ENCODE data around the gene ASB8.
"Not testable (repeated sequence)": the region's sequence is repeated elsewhere in the genome, so short reads cannot be mapped to it uniquely, and the experiment has no call there.

Gene ASB8

DNA sequence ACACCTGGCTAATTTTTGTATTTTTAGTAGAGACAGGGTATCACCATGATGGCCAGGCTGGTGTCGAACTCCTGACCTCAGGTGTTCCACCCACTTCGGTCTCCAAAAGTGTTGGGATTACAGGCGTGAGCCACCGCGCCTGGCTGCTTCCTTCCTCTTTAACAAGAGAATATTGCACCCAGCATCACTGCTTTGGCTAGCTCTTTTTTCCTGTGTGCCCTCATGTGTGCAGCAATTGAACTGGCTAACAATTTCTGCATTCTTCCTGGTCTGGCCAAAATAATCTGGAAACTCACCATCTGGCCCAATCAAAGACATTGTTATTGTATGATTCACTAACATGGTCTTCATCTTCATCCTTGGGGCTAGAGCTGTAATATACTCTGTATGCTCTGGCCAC, 2.7 kb upstream of the ASB8 start:
- Histone ChIP-seq H2AK5ac (ENCODE audit: low read length) (no peak overlapping the region), H3K36me3 (ENCODE audit: control insufficient read depth, insufficient read depth, low read length) (no peaks in the 10 kb centered on the region), H2BK5ac (ENCODE audit: low read length) (no peak overlapping the region), H3K9ac (ENCODE audit: low read length) (no peak overlapping the region), H3K23ac (ENCODE audit: low read length) (no peak overlapping the region), H2BK120ac (ENCODE audit: low read depth, low read length) (no peak overlapping the region), H3K4ac (ENCODE audit: low read depth, low read length) (no peak overlapping the region), H3K79me2 (ENCODE audit: control insufficient read depth, insufficient read depth, low read length) (no peaks in the 10 kb centered on the region), H4K5ac (ENCODE audit: low read length) (no peak overlapping the region), H4K8ac (ENCODE audit: low read depth, low read length) (no peak overlapping the region), H3K4me2 (ENCODE audit: low read length) (no peak overlapping the region), H3K27ac (ENCODE audit: low read depth, low read length) (no peak overlapping the region), H3K27me3 (ENCODE audit: insufficient read depth, low read length, poor library complexity) (no peaks in the 10 kb centered on the region), H3K4me3 (ENCODE audit: low read length) (no peak overlapping the region), H3K79me1 (ENCODE audit: low read length) (no peaks in the 10 kb centered on the region), H3K56ac (ENCODE audit: low read length) (no peak overlapping the region), H2BK15ac (replicated peaks; ENCODE audit: low read depth) (no peak overlapping the region), H3K4me1 (ENCODE audit: control insufficient read depth, low read depth, low read length) (peaks cover 3% of the 10 kb centered on the region), H3K18ac (ENCODE audit: low read length) (no peak overlapping the region)
- WGBS (ENCODE audit: extremely low coverage, insufficient coverage, low lambda C conversion rate): no CpG with 5 or more reads among the region's 5 CpGs
- no peak for DNase-seq

DNA sequence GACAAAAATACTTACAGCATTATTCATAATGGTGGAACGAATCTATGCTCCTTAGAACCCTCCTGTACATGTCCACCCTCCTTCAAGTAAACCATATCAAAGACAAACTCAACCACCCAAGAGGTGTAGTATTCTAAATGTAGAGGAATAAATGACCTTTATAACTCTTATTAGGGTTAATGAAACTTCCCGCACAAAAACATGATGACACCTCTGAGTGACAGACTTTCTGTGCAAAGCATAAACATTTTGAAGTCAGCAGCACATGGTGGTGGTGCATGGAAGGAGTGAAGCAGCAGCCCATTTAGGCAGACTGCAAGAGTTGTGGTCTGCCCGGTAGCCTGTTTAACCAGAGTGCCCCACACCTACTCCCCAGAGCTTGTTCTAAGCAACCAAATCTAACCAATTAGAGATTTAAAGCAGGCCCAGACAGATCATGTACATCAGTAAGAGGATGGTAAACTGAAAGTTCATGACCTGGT, 615 bp upstream of the ASB8 start:
- H3K4me3 ChIP-seq (ENCODE audit: low read length): no peak overlapping the region
- no peak overlapping the region for H2BK5ac ChIP-seq (ENCODE audit: low read length)
- H2BK120ac ChIP-seq (ENCODE audit: low read depth, low read length): no peak overlapping the region
- DNase-seq: no peak
- H2AK5ac ChIP-seq (ENCODE audit: low read length): peak overlapping the region; percentile 14
- H3K18ac ChIP-seq (ENCODE audit: low read length): no peak overlapping the region
- no peaks in the 10 kb centered on the region for H3K79me2 ChIP-seq (ENCODE audit: control insufficient read depth, insufficient read depth, low read length)
- H3K4me1 ChIP-seq (ENCODE audit: control insufficient read depth, low read depth, low read length): peaks cover 3% of the 10 kb centered on the region
- no peak overlapping the region for H3K23ac ChIP-seq (ENCODE audit: low read length)
- peak overlapping the region; percentile 68 for H4K5ac ChIP-seq (ENCODE audit: low read length)
- peak overlapping the region; percentile 77 for H3K9ac ChIP-seq (ENCODE audit: low read length)
- no peaks in the 10 kb centered on the region for H3K27me3 ChIP-seq (ENCODE audit: insufficient read depth, low read length, poor library complexity)
- no peak overlapping the region for H3K4ac ChIP-seq (ENCODE audit: low read depth, low read length)
- H3K27ac ChIP-seq (ENCODE audit: low read depth, low read length): no peak overlapping the region
- H4K8ac ChIP-seq (ENCODE audit: low read depth, low read length): no peak overlapping the region
- H2BK15ac ChIP-seq (replicated peaks; ENCODE audit: low read depth): no peak overlapping the region
- WGBS (ENCODE audit: extremely low coverage, insufficient coverage, low lambda C conversion rate): no CpG with 5 or more reads among the region's 3 CpGs
- H3K36me3 ChIP-seq (ENCODE audit: control insufficient read depth, insufficient read depth, low read length): no peaks in the 10 kb centered on the region
- H3K79me1 ChIP-seq (ENCODE audit: low read length): no peaks in the 10 kb centered on the region
- peak overlapping the region; percentile 58 for H3K4me2 ChIP-seq (ENCODE audit: low read length)
- H3K56ac ChIP-seq (ENCODE audit: low read length): peak overlapping the region; percentile 79

DNA sequence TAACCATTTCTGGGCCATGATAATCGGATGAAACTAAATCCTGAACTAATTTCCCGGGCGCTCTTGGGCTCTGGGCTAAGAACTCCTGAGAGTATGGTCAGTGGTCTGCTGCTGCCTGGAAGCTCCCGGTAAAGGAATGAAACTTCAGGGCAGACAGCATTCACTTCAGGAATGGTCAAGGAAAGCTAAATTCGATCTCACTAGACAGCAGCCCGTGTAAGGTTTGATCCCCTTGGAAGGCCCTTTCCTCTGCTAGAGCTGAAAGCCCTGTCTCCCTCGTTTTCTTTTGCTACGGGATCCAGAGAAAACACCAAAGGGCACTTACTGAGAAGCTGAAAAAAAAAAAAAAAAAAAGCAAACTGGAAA, 680 bp downstream of the ASB8 start:
- Histone ChIP-seq H3K56ac (ENCODE audit: low read length) (peak overlapping the region; percentile 67), H2AK5ac (ENCODE audit: low read length) (no peak overlapping the region), H3K27me3 (ENCODE audit: insufficient read depth, low read length, poor library complexity) (no peaks in the 10 kb centered on the region), H3K4me3 (ENCODE audit: low read length) (peak overlapping the region; percentile 56), H3K18ac (ENCODE audit: low read length) (no peak overlapping the region), H2BK5ac (ENCODE audit: low read length) (no peak overlapping the region), H3K9ac (ENCODE audit: low read length) (peak overlapping the region; percentile 47), H4K8ac (ENCODE audit: low read depth, low read length) (no peak overlapping the region), H3K23ac (ENCODE audit: low read length) (no peak overlapping the region), H3K79me2 (ENCODE audit: control insufficient read depth, insufficient read depth, low read length) (no peaks in the 10 kb centered on the region), H3K79me1 (ENCODE audit: low read length) (no peaks in the 10 kb centered on the region), H3K36me3 (ENCODE audit: control insufficient read depth, insufficient read depth, low read length) (no peaks in the 10 kb centered on the region), H3K4ac (ENCODE audit: low read depth, low read length) (no peak overlapping the region), H3K4me1 (ENCODE audit: control insufficient read depth, low read depth, low read length) (peaks cover 3% of the 10 kb centered on the region), H3K27ac (ENCODE audit: low read depth, low read length) (no peak overlapping the region), H3K4me2 (ENCODE audit: low read length) (peak overlapping the region; percentile 17), H2BK15ac (replicated peaks; ENCODE audit: low read depth) (no peak overlapping the region), H2BK120ac (ENCODE audit: low read depth, low read length) (no peak overlapping the region), H4K5ac (ENCODE audit: low read length) (no peak overlapping the region)
- WGBS (ENCODE audit: extremely low coverage, insufficient coverage, low lambda C conversion rate): no CpG with 5 or more reads among the region's 8 CpGs
- peak; percentile 5 for DNase-seq

DNA sequence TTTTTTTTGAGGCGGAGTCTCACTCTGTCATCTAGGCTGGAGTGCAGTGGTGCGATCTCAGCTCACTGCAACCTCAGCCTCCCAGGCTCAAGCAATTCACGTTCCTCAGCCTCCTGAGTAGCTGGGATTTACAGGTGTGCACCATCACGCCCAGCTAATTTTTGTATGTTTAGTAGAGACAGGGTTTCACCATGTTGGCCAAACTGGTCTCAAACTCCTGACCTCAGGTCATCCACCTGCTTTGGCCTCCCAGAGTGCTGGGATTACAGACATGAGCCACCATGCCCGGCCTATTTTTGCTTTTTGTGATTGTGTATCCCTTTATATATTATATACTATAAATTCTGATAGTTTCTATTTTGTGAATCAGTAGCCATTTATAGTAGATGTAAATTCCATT, 1.5 kb downstream of the ASB8 start:
- not testable (repeated sequence) for H4K5ac ChIP-seq (ENCODE audit: low read length); H4K8ac ChIP-seq (ENCODE audit: low read depth, low read length); H3K27me3 ChIP-seq (ENCODE audit: insufficient read depth, low read length, poor library complexity); H3K4me3 ChIP-seq (ENCODE audit: low read length); H3K56ac ChIP-seq (ENCODE audit: low read length); H2BK5ac ChIP-seq (ENCODE audit: low read length); H3K36me3 ChIP-seq (ENCODE audit: control insufficient read depth, insufficient read depth, low read length); H3K79me2 ChIP-seq (ENCODE audit: control insufficient read depth, insufficient read depth, low read length); H3K23ac ChIP-seq (ENCODE audit: low read length); H3K9ac ChIP-seq (ENCODE audit: low read length); H2BK120ac ChIP-seq (ENCODE audit: low read depth, low read length); H3K79me1 ChIP-seq (ENCODE audit: low read length); DNase-seq; H2AK5ac ChIP-seq (ENCODE audit: low read length); H2BK15ac ChIP-seq (replicated peaks; ENCODE audit: low read depth); H3K4ac ChIP-seq (ENCODE audit: low read depth, low read length); H3K4me2 ChIP-seq (ENCODE audit: low read length); H3K4me1 ChIP-seq (ENCODE audit: control insufficient read depth, low read depth, low read length); H3K18ac ChIP-seq (ENCODE audit: low read length); H3K27ac ChIP-seq (ENCODE audit: low read depth, low read length)
- no CpG with 5 or more reads among the region's 5 CpGs for WGBS (ENCODE audit: extremely low coverage, insufficient coverage, low lambda C conversion rate)

DNA sequence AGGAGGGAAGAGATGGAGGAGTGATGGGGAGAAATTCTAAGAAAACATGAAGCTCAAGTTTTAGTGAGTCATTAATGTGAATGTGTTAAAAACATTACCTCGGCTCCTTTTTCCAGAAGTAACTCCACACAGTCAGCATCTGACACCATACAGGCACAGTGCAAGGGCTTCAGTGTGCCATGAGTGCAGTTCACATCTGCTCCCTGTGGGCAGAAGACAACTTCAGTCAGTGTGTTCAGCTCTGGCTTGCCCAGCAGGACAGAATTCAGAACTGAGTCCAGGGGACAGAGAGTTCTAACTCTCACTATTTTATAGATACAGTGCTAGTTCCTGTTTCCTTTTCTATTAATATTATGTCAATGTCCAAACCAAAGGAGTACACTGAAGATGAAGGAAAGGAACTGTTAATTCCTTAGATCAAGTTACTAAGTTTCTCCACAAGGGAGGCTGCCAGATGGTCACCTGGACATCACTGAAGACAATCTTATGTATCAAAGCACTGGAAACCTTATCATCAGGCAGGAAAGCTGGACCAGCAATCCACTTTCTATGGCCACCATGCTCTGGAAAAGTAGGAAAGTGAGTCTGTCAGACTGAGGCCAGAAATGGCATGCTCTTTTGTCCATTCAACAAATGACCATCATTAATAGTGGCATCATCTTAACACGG, 6.1 kb downstream of the ASB8 start:
- Histone ChIP-seq H3K36me3 (ENCODE audit: control insufficient read depth, insufficient read depth, low read length) (peaks cover 1% of the 10 kb centered on the region), H2AK5ac (ENCODE audit: low read length) (no peak overlapping the region), H4K8ac (ENCODE audit: low read depth, low read length) (no peak overlapping the region), H3K79me1 (ENCODE audit: low read length) (no peaks in the 10 kb centered on the region), H3K18ac (ENCODE audit: low read length) (no peak overlapping the region), H3K4me2 (ENCODE audit: low read length) (no peak overlapping the region), H4K5ac (ENCODE audit: low read length) (no peak overlapping the region), H3K9ac (ENCODE audit: low read length) (no peak overlapping the region), H3K4me3 (ENCODE audit: low read length) (no peak overlapping the region), H3K23ac (ENCODE audit: low read length) (no peak overlapping the region), H3K79me2 (ENCODE audit: control insufficient read depth, insufficient read depth, low read length) (no peaks in the 10 kb centered on the region), H2BK15ac (replicated peaks; ENCODE audit: low read depth) (no peak overlapping the region), H3K27ac (ENCODE audit: low read depth, low read length) (no peak overlapping the region), H2BK5ac (ENCODE audit: low read length) (no peak overlapping the region), H3K56ac (ENCODE audit: low read length) (no peak overlapping the region), H3K4ac (ENCODE audit: low read depth, low read length) (no peak overlapping the region), H3K4me1 (ENCODE audit: control insufficient read depth, low read depth, low read length) (no peaks in the 10 kb centered on the region), H2BK120ac (ENCODE audit: low read depth, low read length) (no peak overlapping the region), H3K27me3 (ENCODE audit: insufficient read depth, low read length, poor library complexity) (no peaks in the 10 kb centered on the region)
- DNase-seq: no peak
- no CpG with 5 or more reads among the region's 2 CpGs for WGBS (ENCODE audit: extremely low coverage, insufficient coverage, low lambda C conversion rate)

DNA sequence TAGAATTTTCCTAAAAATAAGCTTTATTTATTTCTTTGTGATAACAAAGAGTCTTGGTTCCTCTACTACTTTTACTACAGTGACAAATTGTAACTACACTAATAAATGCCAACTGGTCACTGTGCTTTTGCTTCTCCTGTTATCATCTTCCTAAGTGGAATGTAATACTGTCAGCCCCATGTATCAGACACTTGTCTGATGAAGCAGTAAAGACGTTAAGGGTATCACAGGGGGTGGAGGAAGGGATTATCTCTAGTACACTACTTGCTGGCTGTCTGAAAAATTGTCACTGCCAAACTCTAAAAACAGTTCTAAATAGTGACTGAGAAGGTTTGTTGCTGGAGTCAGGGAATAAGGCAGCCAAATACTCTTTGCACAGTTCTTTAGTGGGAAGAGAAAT, 11.3 kb downstream of the ASB8 start:
- Histone ChIP-seq H3K4ac (ENCODE audit: low read depth, low read length) (no peak overlapping the region), H3K36me3 (ENCODE audit: control insufficient read depth, insufficient read depth, low read length) (no peaks in the 10 kb centered on the region), H3K79me2 (ENCODE audit: control insufficient read depth, insufficient read depth, low read length) (no peaks in the 10 kb centered on the region), H4K5ac (ENCODE audit: low read length) (no peak overlapping the region), H2AK5ac (ENCODE audit: low read length) (no peak overlapping the region), H3K56ac (ENCODE audit: low read length) (no peak overlapping the region), H2BK120ac (ENCODE audit: low read depth, low read length) (no peak overlapping the region), H3K79me1 (ENCODE audit: low read length) (no peaks in the 10 kb centered on the region), H3K23ac (ENCODE audit: low read length) (no peak overlapping the region), H2BK15ac (replicated peaks; ENCODE audit: low read depth) (no peak overlapping the region), H3K9ac (ENCODE audit: low read length) (no peak overlapping the region), H3K27ac (ENCODE audit: low read depth, low read length) (no peak overlapping the region), H4K8ac (ENCODE audit: low read depth, low read length) (no peak overlapping the region), H2BK5ac (ENCODE audit: low read length) (no peak overlapping the region), H3K4me1 (ENCODE audit: control insufficient read depth, low read depth, low read length) (peaks cover 14% of the 10 kb centered on the region), H3K27me3 (ENCODE audit: insufficient read depth, low read length, poor library complexity) (no peaks in the 10 kb centered on the region), H3K4me2 (ENCODE audit: low read length) (no peak overlapping the region), H3K4me3 (ENCODE audit: low read length) (no peak overlapping the region), H3K18ac (ENCODE audit: low read length) (no peak overlapping the region)
- DNase-seq: no peak
- WGBS (ENCODE audit: extremely low coverage, insufficient coverage, low lambda C conversion rate): no CpG with 5 or more reads among the region's 1 CpG
